ENCODE measurements around the gene RIPOR2.

- TF ChIP-seq CTCF (conservative IDR thresholded peaks at IDR 0.05 in 1 of 2, IDR thresholded peaks at IDR 0.05 in 1 of 2; ENCODE audit: extremely low read depth in 1 of 2, insufficient read depth in 1 of 2, low read depth in 1 of 2, low read length in 2 of 2) (no peak), EZH2 (IDR thresholded peaks at IDR 0.05; ENCODE audit: borderline replicate concordance, low read length) (no peak)
Observed at GRCh38 chr6:24833711-24834386, 101.9 kb downstream of the RIPOR2 start.

Data from mammary epithelial cell (primary cell).